CD4-positive, alpha-beta T cell (primary cell): Measurements from ENCODE around the gene GALK1. TPM values are rescaled to one million over a fixed set of nuclear protein-coding genes. Genes with fewer than 3 reads are reported as not detected.

Source experiments
- ATAC-seq: fragments of 200-7000 bp; cut with Tn5 transposase; one replicate; pipeline ENCODE4 v1.10.0; 2022; ENCODE audit warnings: mild to moderate bottlenecking; ENCODE audit not compliant: poor library complexity
- CTCF ChIA-PET: fragments of 350-600 bp; sonication (Branson Sonifier 250); formaldehyde crosslinking; loops from one replicate; lab custom pipeline; 2021; ENCODE audit warnings: antibody characterized with exemption, inconsistent platforms; lab: Charles Lee
- POLR2A ChIA-PET: fragments of 350-600 bp; sonication (Branson Sonifier 250); formaldehyde crosslinking; loops from one replicate; lab custom pipeline; 2021; ENCODE audit warnings: antibody characterized with exemption, inconsistent platforms; lab: Charles Lee
- DNase-seq, 14 experiments: peaks; one replicate each; pipeline ENCODE4 v3.0.0-alpha.2; 2013 to 2020; ENCODE audit warnings: mixed read lengths in 2 of 14
- H3K27ac ChIP-seq, 2 donors: one replicate each; pipeline versions ENCODE4 v1.5.1 to v1.7.0; 2013; ENCODE audit warnings: low read length in 2 of 2, low read depth in 1 of 2, mild to moderate bottlenecking in 1 of 2
- H3K27me3 ChIP-seq, 2 experiments: 1 replicate in 1 of 2; 2 replicates in 1 of 2; pipeline versions ENCODE4 v1.6.1 to v1.7.0; 2013; ENCODE audit warnings: low read length in 2 of 2, control low read depth in 1 of 2, mild to moderate bottlenecking in 1 of 2, moderate library complexity in 1 of 2; ENCODE audit not compliant: insufficient read depth in 2 of 2, control insufficient read depth in 1 of 2
- H3K36me3 ChIP-seq: one replicate; pipeline ENCODE4 v1.6.1; 2013; ENCODE audit warnings: low read length, control low read depth; ENCODE audit not compliant: insufficient read depth
- H3K4me1 ChIP-seq: one replicate; pipeline ENCODE4 v1.6.1; 2013; ENCODE audit warnings: low read length, control low read depth; ENCODE audit not compliant: insufficient read depth
- H3K4me3 ChIP-seq: one replicate; pipeline ENCODE4 v1.5.1; 2013; ENCODE audit warnings: mild to moderate bottlenecking, low read length, moderate library complexity
- H3K9me3 ChIP-seq, 2 experiments: 1 replicate in 1 of 2; 2 replicates in 1 of 2; pipeline versions ENCODE4 v1.6.1 to v1.7.0; 2013; ENCODE audit warnings: low read length in 2 of 2, mild to moderate bottlenecking in 2 of 2, control low read depth in 1 of 2, moderate library complexity in 1 of 2; ENCODE audit not compliant: control insufficient read depth in 1 of 2, insufficient read depth in 1 of 2
- H3K27ac Mint-ChIP-seq: one replicate; pipeline ENCODE4 v1.8.0; 2020; ENCODE audit warnings: mixed read lengths
- H3K27me3 Mint-ChIP-seq: one replicate; pipeline ENCODE4 v1.8.0; 2021; ENCODE audit warnings: mixed read lengths
- H3K36me3 Mint-ChIP-seq: one replicate; pipeline ENCODE4 v1.8.0; 2021; ENCODE audit warnings: low read depth, mixed read lengths
- H3K4me1 Mint-ChIP-seq: one replicate; pipeline ENCODE4 v1.8.0; 2021; ENCODE audit warnings: low read depth, mixed read lengths
- H3K4me3 Mint-ChIP-seq: one replicate; pipeline ENCODE4 v1.8.0; 2020; ENCODE audit warnings: mild to moderate bottlenecking, mixed read lengths
- H3K9me3 Mint-ChIP-seq: one replicate; pipeline ENCODE4 v1.8.0; 2020; ENCODE audit warnings: mixed read lengths
- intact Hi-C, 2 experiments: fragments of 100-400 bp; cut with DNase I in 1 of 2; cut with micrococcal nuclease in 1 of 2; formaldehyde crosslinking; loops; one replicate each; pipeline versions ENCODE4 v1.15.1 to v1.9.0; 2023 to 2025; cut with DNase I, micrococcal nuclease
- total RNA-seq, 174 experiments: library from RNA in 2 of 174; stranded (reverse) in 2 of 174; gene quantifications; one replicate each; pipeline ENCODE4 v1.2.3 and lab custom pipeline; 2021 to 2026
- TF ChIP-seq, protein P1 (sequence below): fragments of 200-600 bp; IDR thresholded peaks from one replicate; pipeline ENCODE4 v1.8.0; 2022; ENCODE audit warnings: antibody characterized with exemption, mild to moderate bottlenecking

Gene GALK1
- total RNA-seq, 2 experiments from 2014 or later = 5.9 to 6.0 TPM

DNA sequence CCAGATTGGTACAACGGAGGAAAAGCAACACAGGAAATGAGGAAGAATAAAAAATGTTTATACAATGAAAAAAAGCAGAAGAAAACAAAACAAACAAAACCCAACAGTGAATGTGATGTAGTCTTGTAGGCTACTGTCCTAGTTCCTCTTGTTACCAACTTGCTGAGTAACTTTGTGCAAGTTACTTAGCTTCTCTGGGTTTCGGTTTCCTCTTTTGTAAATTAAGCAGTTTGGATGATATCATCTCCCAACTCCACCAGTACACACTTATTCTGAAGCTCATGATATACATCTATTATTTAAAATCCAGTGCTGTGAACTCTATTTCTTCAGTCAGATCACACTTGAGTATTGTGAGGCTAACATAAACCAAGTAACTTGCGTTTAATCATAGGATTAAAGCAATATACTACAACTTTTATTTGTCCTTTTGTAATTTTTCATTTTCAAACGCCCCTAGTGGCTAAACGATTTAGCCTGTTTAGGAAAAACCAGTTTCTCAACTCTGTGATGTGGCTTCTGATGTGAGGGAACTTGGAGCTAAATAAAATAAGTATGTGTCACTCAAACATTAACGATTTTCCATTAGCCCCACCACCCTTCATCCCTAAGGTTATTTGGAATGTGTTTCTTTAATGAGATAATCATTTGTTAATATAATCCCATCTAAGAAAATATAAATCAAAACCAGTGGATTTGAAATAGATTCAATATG, 18.2 kb upstream of the GALK1 start:
- no peaks in the 10 kb centered on the region for H3K9me3 ChIP-seq
- CTCF ChIA-PET = interaction anchor here (0.8 to 5.2 kb wide), 13 partner anchors 9 to 116 kb away, joined by 3 to 25 read pairs (median 4); partner anchors contain the start of genes GALK1, RECQL5, SAP30BP and TRIM65
- peak overlapping the region; percentile 99 to 100 for H3K27ac ChIP-seq
- peaks cover 5% of the 10 kb centered on the region for H3K27me3 Mint-ChIP-seq
- H3K4me3 ChIP-seq = peak overlapping the region; percentile 38
- DNase-seq = peak in 3 of 14 experiments; percentile 77 to 85 (median 82)
- peaks cover 58% of the 10 kb centered on the region for H3K4me1 Mint-ChIP-seq
- peak overlapping the region; percentile 93 for H3K27ac Mint-ChIP-seq
- H3K9me3 Mint-ChIP-seq = no peaks in the 10 kb centered on the region
- POLR2A ChIA-PET = interaction anchor here (0.6 to 6.6 kb wide), 21 partner anchors 8 to 494 kb away, joined by 3 to 112 read pairs (median 16); partner anchors contain the start of genes GALK1, MRPL38, RECQL5 and SAP30BP
- H3K4me3 Mint-ChIP-seq = peak overlapping the region; percentile 92
- ATAC-seq = peak; percentile 9
- peaks cover 20% of the 10 kb centered on the region for H3K36me3 Mint-ChIP-seq
- TF ChIP-seq, protein P1, sequence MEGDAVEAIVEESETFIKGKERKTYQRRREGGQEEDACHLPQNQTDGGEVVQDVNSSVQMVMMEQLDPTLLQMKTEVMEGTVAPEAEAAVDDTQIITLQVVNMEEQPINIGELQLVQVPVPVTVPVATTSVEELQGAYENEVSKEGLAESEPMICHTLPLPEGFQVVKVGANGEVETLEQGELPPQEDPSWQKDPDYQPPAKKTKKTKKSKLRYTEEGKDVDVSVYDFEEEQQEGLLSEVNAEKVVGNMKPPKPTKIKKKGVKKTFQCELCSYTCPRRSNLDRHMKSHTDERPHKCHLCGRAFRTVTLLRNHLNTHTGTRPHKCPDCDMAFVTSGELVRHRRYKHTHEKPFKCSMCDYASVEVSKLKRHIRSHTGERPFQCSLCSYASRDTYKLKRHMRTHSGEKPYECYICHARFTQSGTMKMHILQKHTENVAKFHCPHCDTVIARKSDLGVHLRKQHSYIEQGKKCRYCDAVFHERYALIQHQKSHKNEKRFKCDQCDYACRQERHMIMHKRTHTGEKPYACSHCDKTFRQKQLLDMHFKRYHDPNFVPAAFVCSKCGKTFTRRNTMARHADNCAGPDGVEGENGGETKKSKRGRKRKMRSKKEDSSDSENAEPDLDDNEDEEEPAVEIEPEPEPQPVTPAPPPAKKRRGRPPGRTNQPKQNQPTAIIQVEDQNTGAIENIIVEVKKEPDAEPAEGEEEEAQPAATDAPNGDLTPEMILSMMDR = peak; percentile 82
- peaks cover 8% of the 10 kb centered on the region for H3K36me3 ChIP-seq
- no peaks in the 10 kb centered on the region for H3K27me3 ChIP-seq
- intact Hi-C loops = loop anchor here (2.0 to 10.0 kb wide), 4 partner anchors 18 to 952 kb away; partner anchors contain the start of genes GALK1 (in 1 of the 2), MFSD11 (in 1 of the 2), SRSF2 (in 1 of the 2) and TMEM94 (in 1 of the 2)
- H3K4me1 ChIP-seq = peaks cover 45% of the 10 kb centered on the region

DNA sequence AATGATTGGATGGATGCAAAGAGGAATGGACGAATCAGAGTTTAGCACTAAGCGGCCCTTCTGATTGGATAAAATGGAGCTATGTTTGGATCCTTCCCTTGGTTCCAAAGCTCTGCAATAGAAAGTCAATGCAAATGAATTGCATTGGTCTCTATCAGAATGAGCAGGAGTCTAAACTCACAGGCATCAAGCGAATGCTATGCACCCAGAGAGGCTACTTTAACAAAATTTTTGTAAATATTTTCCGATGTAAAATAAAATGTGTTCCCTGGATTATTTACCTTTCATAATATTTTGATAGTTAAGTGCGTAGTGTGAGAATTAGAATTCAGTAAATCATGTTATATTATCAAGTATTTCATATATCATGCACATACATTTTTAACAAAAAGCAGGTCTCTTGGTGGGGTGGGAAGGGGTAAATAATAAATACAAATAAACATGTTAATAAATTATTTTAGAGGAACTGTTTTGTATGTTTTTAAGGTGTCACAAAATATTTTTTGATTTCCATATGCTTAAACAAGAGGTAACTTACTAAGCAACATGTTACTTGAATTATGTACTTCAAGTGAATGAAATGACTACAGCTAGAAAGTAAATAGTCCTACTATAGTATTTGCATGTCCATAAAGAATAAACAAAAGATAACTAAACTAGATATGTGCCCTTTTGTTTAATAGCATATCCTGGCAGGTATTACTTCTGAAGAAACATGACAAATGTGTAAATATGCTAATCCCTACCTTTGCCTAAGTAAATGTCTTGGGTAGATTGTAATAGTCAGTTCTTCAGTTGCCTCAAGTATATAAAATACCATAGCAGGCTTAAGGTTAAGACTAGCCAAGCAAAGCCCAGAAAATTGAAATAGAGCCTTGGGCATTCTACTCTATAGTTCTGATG, 15.2 kb upstream of the GALK1 start:
- intact Hi-C loops = loop anchor here in 1 of 2 experiments (2.0 to 10.0 kb wide), 4 partner anchors 15 to 955 kb away; partner anchors contain the start of genes GALK1, MFSD11, SRSF2 and TMEM94
- POLR2A ChIA-PET = interaction anchor here (0.5 to 8.7 kb wide), 50 partner anchors 9 to 907 kb away, joined by 3 to 246 read pairs (median 5); partner anchors contain the start of genes ACOX1, FBF1, GALK1 and MIF4GD
- H3K4me1 ChIP-seq = peaks cover 30% of the 10 kb centered on the region
- CTCF ChIA-PET = interaction anchor here (1.1 to 3.0 kb wide), 5 partner anchors 15 to 81 kb away, joined by 3 to 17 read pairs (median 4); partner anchors contain the start of gene GALK1
- H3K9me3 Mint-ChIP-seq = no peaks in the 10 kb centered on the region
- H3K36me3 Mint-ChIP-seq = peaks cover 50% of the 10 kb centered on the region
- H3K4me1 Mint-ChIP-seq = peaks cover 68% of the 10 kb centered on the region
- H3K27me3 Mint-ChIP-seq = peaks cover 5% of the 10 kb centered on the region
- no peaks in the 10 kb centered on the region for H3K27me3 ChIP-seq
- peak overlapping the region; percentile 97 for H3K27ac Mint-ChIP-seq
- no peak overlapping the region for H3K4me3 ChIP-seq
- DNase-seq (no peak), ATAC-seq (no peak)
- TF ChIP-seq, protein P1 = no peak
- peak overlapping the region; percentile 97 for H3K4me3 Mint-ChIP-seq
- no peaks in the 10 kb centered on the region for H3K9me3 ChIP-seq
- peaks cover 31% of the 10 kb centered on the region for H3K36me3 ChIP-seq
- no peak overlapping the region for H3K27ac ChIP-seq
